Neural cell (in vitro differentiated cells): ENCODE data around the gene GOLGA8M. TPM values are rescaled to one million over a fixed set of nuclear protein-coding genes. Genes with fewer than 3 reads are reported as not detected.
"Not testable (repeated sequence)": the region's sequence is repeated elsewhere in the genome, so short reads cannot be mapped to it uniquely, and the experiment has no call there.

Experiments
- H2AFZ ChIP-seq: fragments of 200-600, 300-800 bp; sonication (generic), shearing (Covaris generic); 2 replicates; pipeline ENCODE4 v1.6.0; 2014; ENCODE audit warnings: low read depth, mild to moderate bottlenecking, antibody characterized with exemption, low read length, moderate library complexity
- H3F3A ChIP-seq: fragments of 200-600 bp; shearing (Covaris generic); 2 replicates; pipeline ENCODE4 v1.6.1; 2016; ENCODE audit warnings: mild to moderate bottlenecking, moderate library complexity, mixed read lengths, antibody characterized with exemption, low read length; ENCODE audit not compliant: insufficient read depth, poor library complexity, severe bottlenecking
- H3K27ac ChIP-seq: fragments of 200-600, 300-800 bp; sonication (generic), shearing (Covaris generic); 2 replicates; pipeline ENCODE4 v1.5.1; 2014; ENCODE audit warnings: mild to moderate bottlenecking, low read length, moderate library complexity
- H3K27me3 ChIP-seq: fragments of 300-800, 200-600 bp; sonication (generic), shearing (Covaris generic); 2 replicates; pipeline ENCODE4 v1.6.0; 2014; ENCODE audit warnings: mild to moderate bottlenecking, low read depth, low read length, moderate library complexity; ENCODE audit not compliant: insufficient read depth
- H3K36me3 ChIP-seq: fragments of 300-800, 200-600 bp; sonication (generic), shearing (Covaris generic); 2 replicates; pipeline ENCODE4 v1.5.1; 2014; ENCODE audit warnings: mild to moderate bottlenecking, antibody characterized with exemption, low read length, moderate library complexity; ENCODE audit not compliant: insufficient read depth
- H3K4me2 ChIP-seq: fragments of 300-800, 200-600 bp; sonication (generic), shearing (Covaris generic); 2 replicates; pipeline ENCODE4 v1.6.0; 2014; ENCODE audit warnings: mild to moderate bottlenecking, low read length
- H3K4me3 ChIP-seq: fragments of 300-800, 200-600 bp; sonication (generic), shearing (Covaris generic); 2 replicates; pipeline ENCODE4 v1.5.1; 2014; ENCODE audit warnings: mild to moderate bottlenecking, low read length, moderate library complexity
- H3K79me2 ChIP-seq: fragments of 200-600 bp; shearing (Covaris generic); replicated peaks from 2 replicates; pipeline ENCODE4 v1.6.0; 2014; ENCODE audit warnings: mild to moderate bottlenecking, low read length, moderate library complexity; ENCODE audit not compliant: insufficient read depth
- H3K9ac ChIP-seq: fragments of 300-800, 200-600 bp; sonication (generic), shearing (Covaris generic); 2 replicates; pipeline ENCODE4 v1.6.1; 2016; ENCODE audit warnings: mild to moderate bottlenecking, low read length, mixed read lengths
- H3K9me2 ChIP-seq: fragments of 200-600 bp; shearing (Covaris generic); 2 replicates; pipeline ENCODE4 v1.6.1; 2016; ENCODE audit warnings: mild to moderate bottlenecking, low read length, mixed read lengths; ENCODE audit not compliant: insufficient read depth
- H3K9me3 ChIP-seq: fragments of 200-600, 300-800 bp; sonication (generic), shearing (Covaris generic); 2 replicates; pipeline ENCODE4 v1.6.1; 2016; ENCODE audit warnings: mild to moderate bottlenecking, mixed run types, low read length, moderate library complexity, mixed read lengths
- H4K20me1 ChIP-seq: fragments of 200-600 bp; shearing (Covaris generic); 2 replicates; pipeline ENCODE4 v1.6.1; 2016; ENCODE audit warnings: mild to moderate bottlenecking, mixed run types; ENCODE audit not compliant: insufficient read depth
- polyA plus RNA-seq: library from polyadenylated mRNA; depleted of rRNA; stranded (reverse); fragments of >200 nt; gene quantifications from 2 replicates; pipeline ENCODE4 v1.2.3, GENCODE V29; 2014

Gene GOLGA8M
- polyA plus RNA-seq, 1 donor from 2014 or later: not detected

GRCh38 chr15:28703927-28704326 lies 8.3 kb downstream of the GOLGA8M start:
- not testable (repeated sequence) for H3K27ac ChIP-seq, H3K27me3 ChIP-seq, H3K9me2 ChIP-seq, H3F3A ChIP-seq, H3K36me3 ChIP-seq, H4K20me1 ChIP-seq, H3K79me2 ChIP-seq, H2AFZ ChIP-seq, H3K9ac ChIP-seq, H3K4me3 ChIP-seq, H3K9me3 ChIP-seq, H3K4me2 ChIP-seq

GRCh38 chr15:28702427-28702826 lies 9.8 kb downstream of the GOLGA8M start:
- H3K79me2 ChIP-seq, H3K4me3 ChIP-seq, H3K27ac ChIP-seq, H4K20me1 ChIP-seq, H3K9ac ChIP-seq, H3K36me3 ChIP-seq, H3F3A ChIP-seq, H2AFZ ChIP-seq, H3K4me2 ChIP-seq, H3K9me3 ChIP-seq, H3K27me3 ChIP-seq, H3K9me2 ChIP-seq: not testable (repeated sequence)

- H2AFZ ChIP-seq, H3K27me3 ChIP-seq, H4K20me1 ChIP-seq, H3K9me2 ChIP-seq, H3K27ac ChIP-seq, H3K36me3 ChIP-seq, H3F3A ChIP-seq, H3K79me2 ChIP-seq, H3K4me3 ChIP-seq, H3K4me2 ChIP-seq, H3K9me3 ChIP-seq, H3K9ac ChIP-seq: not testable (repeated sequence)
Observed at GRCh38 chr15:28694006-28694751, 18.0 kb downstream of the GOLGA8M start.

- H3K79me2 ChIP-seq, H3K27ac ChIP-seq, H4K20me1 ChIP-seq, H3K4me3 ChIP-seq, H3K9ac ChIP-seq, H2AFZ ChIP-seq, H3K27me3 ChIP-seq, H3K4me2 ChIP-seq, H3K36me3 ChIP-seq, H3K9me3 ChIP-seq, H3K9me2 ChIP-seq, H3F3A ChIP-seq: not testable (repeated sequence)
Observed at GRCh38 chr15:28693021-28693420, 19.2 kb downstream of the GOLGA8M start.

- not testable (repeated sequence) for H3K4me3 ChIP-seq, H4K20me1 ChIP-seq, H3K27me3 ChIP-seq, H2AFZ ChIP-seq, H3K9me3 ChIP-seq, H3K9me2 ChIP-seq, H3K9ac ChIP-seq, H3K79me2 ChIP-seq, H3K27ac ChIP-seq, H3K36me3 ChIP-seq, H3K4me2 ChIP-seq, H3F3A ChIP-seq
Observed at GRCh38 chr15:28673533-28673932, 38.7 kb downstream of the GOLGA8M start.

DNA sequence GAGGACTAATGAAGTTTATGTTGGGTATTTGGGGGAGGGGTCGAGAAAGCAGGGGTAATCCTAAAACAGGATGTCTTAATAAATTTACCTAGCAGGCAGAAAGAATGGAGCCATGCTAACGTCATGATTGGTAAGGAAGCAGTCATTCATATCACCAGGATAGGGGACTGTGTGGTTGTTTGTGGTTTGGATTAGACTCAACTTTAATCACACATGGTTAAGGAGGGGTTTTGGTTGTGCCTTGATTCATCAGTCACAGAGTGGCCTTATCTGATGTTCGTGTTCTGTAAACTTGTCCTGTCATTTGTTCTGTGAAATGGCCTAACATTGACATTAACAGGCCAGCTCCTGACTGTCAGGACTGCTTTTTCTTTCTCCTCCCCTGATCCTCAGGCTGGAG lies 40.1 kb downstream of the GOLGA8M start:
- H3K36me3 ChIP-seq, H3K9ac ChIP-seq, H3K4me3 ChIP-seq, H3K9me2 ChIP-seq, H3K27me3 ChIP-seq, H3K79me2 ChIP-seq, H3F3A ChIP-seq, H3K4me2 ChIP-seq, H2AFZ ChIP-seq, H3K27ac ChIP-seq, H4K20me1 ChIP-seq, H3K9me3 ChIP-seq: not testable (repeated sequence)

GRCh38 chr15:28666402-28666801 lies 45.8 kb downstream of the GOLGA8M start:
- H3K79me2 ChIP-seq, H3K4me2 ChIP-seq, H4K20me1 ChIP-seq, H3K9me3 ChIP-seq, H3K27me3 ChIP-seq, H3K9me2 ChIP-seq, H3K27ac ChIP-seq, H3K4me3 ChIP-seq, H3K36me3 ChIP-seq, H3F3A ChIP-seq, H2AFZ ChIP-seq, H3K9ac ChIP-seq: not testable (repeated sequence)

- not testable (repeated sequence) for H3K4me3 ChIP-seq, H3F3A ChIP-seq, H3K27me3 ChIP-seq, H3K4me2 ChIP-seq, H2AFZ ChIP-seq, H3K36me3 ChIP-seq, H3K9me2 ChIP-seq, H4K20me1 ChIP-seq, H3K9me3 ChIP-seq, H3K27ac ChIP-seq, H3K79me2 ChIP-seq, H3K9ac ChIP-seq
Observed at GRCh38 chr15:28664575-28664974, 47.6 kb downstream of the GOLGA8M start.
